Activated CD4-positive, alpha-beta T cell treated with anti-CD3 and anti-CD28 coated beads, Interleukin-2, amount 50 U/mL, for 24 hours (primary cell): ENCODE results near the gene NMU.
"Not testable (repeated sequence)": the region's sequence is repeated elsewhere in the genome, so short reads cannot be mapped to it uniquely, and the experiment has no call there.

Experiments used
- DNase-seq, 2 donors: peaks; one replicate each; pipeline ENCODE4 v3.0.0-alpha.2; 2020; ENCODE audit warnings: low read depth in 1 of 2, low spot score in 1 of 2

Gene NMU

DNA sequence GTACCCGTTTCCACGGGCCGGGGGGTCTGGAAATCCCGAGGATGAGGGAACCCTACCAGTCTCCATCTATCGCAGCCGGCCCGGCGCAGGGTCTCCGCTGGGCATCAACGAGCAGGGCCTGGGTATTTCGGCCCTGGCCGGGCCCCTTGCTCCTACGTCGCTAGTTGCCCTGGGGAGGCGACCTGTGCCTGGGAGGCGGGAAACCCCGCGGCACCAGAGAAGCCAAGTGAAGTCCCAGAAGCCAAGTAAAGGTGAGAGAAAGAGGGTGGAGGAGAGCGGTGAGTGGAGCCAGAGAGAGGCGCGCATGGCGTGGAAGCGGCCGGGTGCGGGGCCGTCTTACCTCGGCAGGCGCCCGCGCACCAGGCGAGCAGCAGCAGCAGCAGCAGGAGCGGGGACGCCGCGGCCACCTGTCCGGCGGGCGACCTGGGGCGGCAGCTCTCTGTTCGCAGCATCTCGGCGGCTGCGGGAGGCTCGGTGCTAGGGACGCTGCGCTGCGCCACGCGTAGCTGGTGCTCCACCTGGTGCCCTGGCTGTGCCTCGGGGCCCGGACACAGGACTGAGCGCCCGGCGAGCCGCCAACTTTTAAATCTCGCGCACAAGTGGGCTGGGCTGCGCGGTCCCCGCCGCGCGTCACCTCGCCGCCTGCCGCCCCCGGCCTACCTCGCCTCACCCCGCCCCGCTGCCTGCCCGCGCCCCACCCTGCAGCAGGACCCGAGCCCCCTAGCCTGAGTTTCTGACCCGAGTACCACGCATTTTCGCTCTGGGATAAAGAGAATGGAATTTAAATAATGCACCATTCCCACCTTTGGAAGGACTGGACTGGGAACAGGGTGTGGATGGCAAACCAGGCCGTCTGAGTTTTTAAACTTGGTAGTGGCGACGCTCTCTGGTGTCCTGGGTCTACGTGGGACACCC lies at the start of gene NMU:
Gene NMU, minus strand, starts transcription at position 558 of the 915 bp plus-strand sequence. Its CDS starts 106 bp downstream, at position 452.
- DNase-seq: no peak

GRCh38 chr4:55684276-55684675 lies 48.2 kb upstream of the NMU start:
- no peak for DNase-seq

DNA sequence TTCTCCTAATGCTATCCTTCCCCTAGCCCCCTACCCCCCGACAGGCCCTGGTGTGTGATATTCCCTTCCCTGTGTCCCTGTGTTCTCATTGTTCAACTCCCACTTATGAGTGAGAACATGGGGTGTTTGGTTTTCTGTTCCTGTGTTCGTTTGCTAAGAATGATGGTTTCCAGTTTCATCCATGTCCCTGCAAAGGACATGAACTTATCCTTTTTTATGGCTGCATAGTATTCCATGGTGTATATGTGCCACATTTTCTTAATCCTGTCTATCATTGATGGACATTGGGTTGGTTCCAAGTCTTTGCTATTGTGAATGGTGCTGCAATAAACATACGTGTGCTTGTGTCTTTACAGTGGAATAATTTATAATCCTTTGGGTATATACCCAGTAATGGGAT lies 46.7 kb upstream of the NMU start:
- DNase-seq: not testable (repeated sequence)

GRCh38 chr4:55682295-55682694 lies 46.2 kb upstream of the NMU start:
- no peak for DNase-seq

GRCh38 chr4:55681430-55681829 lies 45.3 kb upstream of the NMU start:
- no peak for DNase-seq

DNA sequence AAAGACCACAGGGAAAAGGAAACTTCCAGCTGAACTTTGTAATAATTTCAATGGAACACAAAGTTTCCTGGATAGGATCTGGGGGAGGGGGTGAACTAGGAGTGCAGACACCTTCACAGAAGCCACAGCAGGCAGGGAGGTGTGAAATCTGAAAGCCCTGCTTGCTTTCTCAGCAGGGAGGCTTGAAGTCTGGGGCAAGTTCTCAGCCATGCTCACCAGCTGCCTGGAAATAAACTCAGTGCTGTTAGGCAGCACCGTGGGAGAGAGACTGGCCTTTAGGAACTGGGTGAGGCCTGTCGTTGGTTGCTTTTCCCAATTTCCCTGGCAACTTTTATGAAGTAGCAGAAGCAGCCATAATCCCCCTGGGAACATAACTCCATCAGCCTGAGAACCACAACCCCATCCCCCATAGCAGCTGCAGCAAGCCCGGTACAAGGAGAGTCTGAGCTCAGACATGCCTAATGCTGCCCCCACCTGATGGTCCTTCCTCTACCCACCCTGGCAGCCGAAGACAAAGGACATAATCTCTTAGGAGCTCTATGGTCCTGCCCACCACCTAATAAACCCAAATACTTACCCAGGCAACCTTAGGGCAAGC lies 39.2 kb upstream of the NMU start:
- DNase-seq: no peak

DNA sequence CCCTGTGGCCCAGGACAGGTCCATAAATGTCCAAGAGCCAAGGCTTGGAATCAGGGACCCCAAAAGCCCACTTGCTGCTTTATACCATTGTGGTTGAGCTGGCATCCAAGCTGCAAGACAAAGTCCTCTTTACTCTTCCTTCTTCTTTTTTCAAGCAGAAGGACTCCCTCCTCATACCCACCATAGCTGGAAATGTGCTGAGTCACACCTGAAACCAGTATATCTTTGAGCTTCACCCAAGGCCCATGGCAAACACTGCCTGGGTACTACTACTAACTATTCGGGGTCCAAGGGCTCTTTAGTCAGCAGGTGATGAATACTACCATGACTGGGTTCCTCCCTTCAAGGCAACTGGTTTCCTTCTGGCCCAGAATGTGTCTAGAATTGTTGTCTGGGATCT lies 37.3 kb upstream of the NMU start:
- DNase-seq: no peak

DNA sequence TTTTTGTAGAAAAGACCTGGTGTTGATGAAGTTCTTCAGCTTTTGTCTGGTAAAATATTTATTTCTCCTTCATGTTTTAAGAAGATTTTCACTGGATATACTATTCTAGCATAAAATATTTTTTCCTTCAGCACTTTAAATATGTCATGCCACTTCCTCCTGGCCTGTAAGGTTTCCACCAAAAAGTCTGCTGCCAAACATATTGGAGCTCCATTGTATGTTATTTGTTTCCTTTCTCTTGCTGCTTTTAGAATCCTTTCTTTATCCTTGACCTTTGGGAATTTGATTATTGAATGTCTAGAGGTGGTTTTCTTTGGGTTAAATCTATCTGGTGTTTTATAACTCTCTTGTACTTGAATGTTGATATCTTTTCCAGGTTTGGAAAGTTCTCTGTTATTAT lies 35.6 kb upstream of the NMU start:
- no peak for DNase-seq

GRCh38 chr4:55670695-55671094 lies 34.6 kb upstream of the NMU start:
- no peak for DNase-seq

- DNase-seq: no peak
Measured at GRCh38 chr4:55668449-55668848, 32.4 kb upstream of the NMU start.

DNA sequence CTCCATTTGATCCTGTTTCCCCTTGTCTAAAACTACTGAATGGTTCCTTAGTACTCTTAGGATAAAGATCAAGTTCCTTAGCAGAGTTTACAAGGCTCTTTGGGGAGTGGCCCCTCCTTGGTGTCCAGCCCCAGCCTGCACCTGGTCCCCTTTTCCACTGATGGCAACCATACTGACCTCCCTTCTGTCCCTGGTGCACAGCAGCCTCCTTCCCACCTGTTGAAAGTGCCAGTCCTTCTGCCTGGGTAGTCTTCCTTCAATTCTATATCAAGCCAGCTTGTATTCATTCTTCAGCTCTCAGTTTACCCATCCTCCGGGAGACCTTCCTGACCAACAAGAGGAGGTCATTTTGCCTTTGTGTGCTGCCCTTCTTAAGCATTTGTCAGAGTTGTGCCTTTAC lies 30.4 kb upstream of the NMU start:
- DNase-seq: no peak

DNA sequence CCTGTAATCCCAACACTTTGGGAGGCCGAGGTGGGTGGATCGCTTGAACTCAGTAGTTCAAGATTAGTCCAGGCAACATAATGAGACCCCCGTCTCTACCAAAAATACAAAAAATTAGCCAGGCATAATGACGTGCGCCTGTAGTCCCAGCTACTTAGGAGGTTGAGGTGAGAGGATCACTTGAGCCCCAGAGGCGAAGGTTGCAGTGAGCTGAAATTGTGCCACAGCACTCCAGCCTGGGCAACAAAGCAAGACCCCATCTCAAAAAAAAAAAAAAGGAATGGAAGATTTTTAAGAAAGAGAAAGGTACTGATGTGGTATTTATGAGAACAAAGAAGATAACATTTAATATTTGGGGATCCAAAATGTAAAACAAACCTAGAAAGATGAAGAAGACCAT lies 27.0 kb upstream of the NMU start:
- DNase-seq: no peak

DNA sequence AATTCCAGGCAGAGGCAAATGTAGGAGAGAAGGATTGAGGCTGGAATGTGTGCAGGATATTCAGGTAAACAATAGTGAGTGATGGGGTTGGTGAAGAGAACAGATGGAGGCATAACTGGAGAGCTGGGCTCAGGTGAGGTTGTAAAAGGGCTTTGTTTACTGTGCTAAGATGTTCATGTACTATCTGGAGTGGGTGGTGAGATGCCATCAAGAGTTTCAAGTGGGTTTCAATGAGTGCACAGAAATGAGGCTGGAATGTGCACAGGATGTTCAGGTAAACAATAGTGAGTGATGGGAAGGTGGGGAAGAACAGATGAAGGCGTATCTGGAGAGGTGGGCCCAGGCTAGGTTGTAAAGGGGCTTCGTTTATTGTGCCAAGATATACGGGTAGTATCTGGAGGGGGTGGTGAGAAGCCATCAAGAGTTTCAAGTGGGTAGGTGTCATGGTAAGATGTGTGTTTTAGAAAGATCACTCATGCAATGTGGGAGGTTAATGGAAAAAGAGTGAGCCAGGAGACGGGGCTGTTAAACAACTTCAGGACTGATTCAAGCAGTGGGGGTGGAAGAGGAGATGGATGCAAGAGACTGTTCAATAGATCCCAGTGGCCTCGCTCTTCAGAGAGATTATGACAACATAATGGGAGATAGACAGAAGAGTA lies 25.4 kb upstream of the NMU start:
- peak in 1 of 2 donors; percentile 9 for DNase-seq

DNA sequence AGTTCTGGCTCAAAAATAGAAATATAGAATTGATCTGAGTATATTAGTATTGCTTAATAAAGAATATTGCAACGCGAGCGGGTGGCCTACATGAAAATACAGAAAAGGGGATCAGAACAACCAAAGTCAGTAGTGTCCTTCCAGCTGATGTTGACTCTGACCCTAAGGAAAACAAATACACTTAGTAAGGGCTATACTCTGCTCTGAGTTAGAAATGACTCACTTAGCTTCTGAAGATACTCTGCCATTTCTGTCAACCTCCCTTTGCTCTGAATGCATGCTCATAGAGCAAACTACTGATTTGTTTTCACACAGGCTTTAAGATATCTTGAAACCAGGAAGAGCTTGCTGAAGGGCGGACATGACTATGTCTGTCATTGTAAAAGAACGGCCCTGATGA lies 22.6 kb upstream of the NMU start:
- DNase-seq: no peak

GRCh38 chr4:55654131-55654530 lies 18.0 kb upstream of the NMU start:
- DNase-seq: no peak

- no peak for DNase-seq
Measured at GRCh38 chr4:55650483-55650882, 14.4 kb upstream of the NMU start.

DNA sequence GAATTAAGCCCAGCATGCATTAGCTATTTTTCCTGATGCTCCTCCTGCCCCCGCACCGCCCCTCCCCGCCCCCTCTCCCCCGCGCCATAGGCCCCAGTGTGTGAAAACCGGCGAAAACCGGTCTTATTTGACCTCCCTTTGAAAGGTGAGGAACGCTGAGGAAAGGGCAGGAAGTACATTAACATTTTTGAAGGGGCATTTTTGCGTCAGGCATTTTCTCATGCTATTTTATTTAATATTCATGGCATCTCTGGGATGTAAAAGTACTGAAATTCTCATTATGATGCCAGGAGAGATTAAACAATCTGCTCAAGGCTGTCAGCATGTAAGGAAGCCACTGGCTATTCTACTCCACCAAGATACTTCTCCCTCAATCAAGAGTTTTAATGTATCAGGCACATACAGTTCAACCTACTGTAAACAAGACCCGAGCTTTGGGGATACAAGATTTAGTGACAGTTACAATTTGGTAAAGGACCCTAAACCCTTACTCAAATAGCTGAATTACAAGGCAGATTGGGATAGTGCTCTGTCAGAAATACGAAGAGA lies 1.2 kb upstream of the NMU start:
- DNase-seq: no peak

DNA sequence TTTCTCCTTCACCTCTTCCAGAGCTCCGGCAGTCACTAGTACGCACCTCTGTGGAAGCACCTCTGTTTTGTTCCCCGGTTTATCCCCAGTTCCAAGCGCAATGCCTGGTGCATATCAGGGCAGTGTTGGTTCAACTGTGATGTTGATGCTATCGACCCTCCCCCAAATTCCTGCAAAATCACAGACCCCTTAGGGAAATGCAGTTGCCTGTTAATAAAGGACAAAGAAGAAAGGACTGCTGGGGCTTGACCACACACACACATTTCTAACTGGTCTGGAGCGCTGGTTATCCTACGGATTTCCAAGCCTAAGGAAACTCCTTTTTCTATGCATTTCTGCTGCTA lies 530 bp upstream of the NMU start:
- DNase-seq: no peak

DNA sequence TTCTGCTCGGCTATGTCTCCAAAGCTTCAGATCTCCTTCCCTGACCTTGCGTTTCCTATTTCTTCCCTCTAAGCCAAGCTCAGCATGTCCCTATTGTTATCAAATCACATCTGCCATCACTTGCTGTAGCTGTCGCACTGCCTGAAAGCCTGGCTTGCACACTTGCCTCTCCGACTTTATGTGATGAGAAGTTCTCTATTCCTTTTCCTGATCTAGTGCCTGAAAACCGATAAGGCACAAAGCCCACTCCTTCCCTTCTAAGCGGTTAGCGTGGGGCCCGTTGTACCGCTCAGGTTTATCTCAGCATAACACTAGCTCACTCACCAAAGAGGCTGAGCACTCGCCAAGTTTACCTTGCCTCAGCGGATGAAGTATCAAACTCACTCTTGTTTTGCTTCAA lies 816 bp downstream of the NMU start:
- no peak for DNase-seq

GRCh38 chr4:55634417-55635128 lies 1.5 kb downstream of the NMU start:
- DNase-seq: no peak

DNA sequence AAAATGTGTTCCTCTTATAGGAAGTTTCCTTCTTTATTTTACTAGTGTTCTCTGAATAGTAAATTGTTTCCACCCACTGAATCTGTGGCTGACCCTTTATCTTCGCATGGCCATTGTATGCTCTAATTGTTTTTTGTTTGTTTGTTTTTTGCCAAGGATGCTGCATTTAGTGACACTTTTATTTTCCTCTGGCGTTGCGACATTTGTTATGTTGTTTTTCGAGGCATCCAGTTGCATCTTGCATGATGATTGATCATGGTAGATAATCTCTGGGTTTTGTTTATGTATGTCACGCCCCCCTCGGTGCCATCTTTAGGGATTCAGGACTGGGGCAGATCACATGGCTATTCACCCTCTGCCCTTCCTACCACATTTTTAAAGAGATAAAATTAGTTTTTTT lies 2.2 kb downstream of the NMU start:
- no peak for DNase-seq
